DOHH2 (cell line): ENCODE results near the gene MUC20.

Experiments used
- EZH2phosphoT487 ChIP-seq: fragments of 200-600 bp; sonication (generic); IDR thresholded peaks from 2 replicates; pipeline ENCODE4 v1.6.1; 2017; ENCODE audit warnings: borderline replicate concordance, mild to moderate bottlenecking, antibody characterized with exemption, low read length, moderate library complexity, mixed read lengths
- TF ChIP-seq, protein P1 (sequence below): fragments of 200-600 bp; sonication (generic); IDR thresholded peaks from one replicate; pipeline ENCODE4 v1.5.1; 2014; ENCODE audit warnings: antibody characterized with exemption, mild to moderate bottlenecking, low read depth, low read length; ENCODE audit not compliant: poor library complexity, severe bottlenecking

DNA sequence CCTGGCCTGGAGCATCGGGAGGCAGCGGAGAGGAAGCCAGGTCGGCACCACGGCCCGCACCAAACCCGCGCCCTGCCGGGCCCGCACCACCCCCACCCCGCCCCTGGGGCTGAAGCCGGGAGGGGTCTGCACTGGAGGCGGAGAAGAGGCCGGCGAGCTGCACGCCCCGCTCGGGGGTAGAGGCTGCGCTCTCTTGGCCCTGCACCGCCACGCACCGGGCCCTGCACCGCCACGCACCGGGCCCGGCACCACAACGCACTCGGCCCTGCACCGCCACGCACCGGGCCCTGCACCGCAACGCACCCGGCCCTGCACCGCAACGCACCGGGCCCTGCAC lies 41.4 kb downstream of the MUC20 start:
- TF ChIP-seq, protein P1, sequence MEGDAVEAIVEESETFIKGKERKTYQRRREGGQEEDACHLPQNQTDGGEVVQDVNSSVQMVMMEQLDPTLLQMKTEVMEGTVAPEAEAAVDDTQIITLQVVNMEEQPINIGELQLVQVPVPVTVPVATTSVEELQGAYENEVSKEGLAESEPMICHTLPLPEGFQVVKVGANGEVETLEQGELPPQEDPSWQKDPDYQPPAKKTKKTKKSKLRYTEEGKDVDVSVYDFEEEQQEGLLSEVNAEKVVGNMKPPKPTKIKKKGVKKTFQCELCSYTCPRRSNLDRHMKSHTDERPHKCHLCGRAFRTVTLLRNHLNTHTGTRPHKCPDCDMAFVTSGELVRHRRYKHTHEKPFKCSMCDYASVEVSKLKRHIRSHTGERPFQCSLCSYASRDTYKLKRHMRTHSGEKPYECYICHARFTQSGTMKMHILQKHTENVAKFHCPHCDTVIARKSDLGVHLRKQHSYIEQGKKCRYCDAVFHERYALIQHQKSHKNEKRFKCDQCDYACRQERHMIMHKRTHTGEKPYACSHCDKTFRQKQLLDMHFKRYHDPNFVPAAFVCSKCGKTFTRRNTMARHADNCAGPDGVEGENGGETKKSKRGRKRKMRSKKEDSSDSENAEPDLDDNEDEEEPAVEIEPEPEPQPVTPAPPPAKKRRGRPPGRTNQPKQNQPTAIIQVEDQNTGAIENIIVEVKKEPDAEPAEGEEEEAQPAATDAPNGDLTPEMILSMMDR: no peak
- no peak for TF ChIP-seq EZH2phosphoT487
